HepG2 (cell line): ENCODE results near the gene YY1. TPM values are rescaled to one million over a fixed set of nuclear protein-coding genes. Genes with fewer than 3 reads are reported as not detected.

Experiments used
- AGO1 ChIP-seq: fragments of 200-400 bp; formaldehyde crosslinking; IDR thresholded peaks from 2 replicates; pipeline ENCODE4 v1.6.1; 2017; ENCODE audit warnings: mild to moderate bottlenecking, low read depth, low read length, moderate library complexity; ENCODE audit not compliant: poor library complexity, severe bottlenecking
- CBX5 ChIP-seq: sonication (generic); formaldehyde crosslinking; IDR thresholded peaks from 2 replicates; pipeline ENCODE4 v1.4.0; 2020; ENCODE audit warnings: missing genetic modification reagents, borderline replicate concordance
- FOXK2 ChIP-seq: fragments of 450-650 bp; IDR thresholded peaks from 2 replicates; pipeline ENCODE4 v1.6.1; 2016
- FOXP1 ChIP-seq, 2 experiments: fragments of 450-650 bp in 1 of 2; IDR thresholded peaks; 2 replicates each; pipeline ENCODE4 v1.6.1; 2017 to 2018; ENCODE audit warnings: antibody characterized with exemption in 1 of 2
- GZF1 ChIP-seq: sonication (generic); formaldehyde crosslinking; IDR thresholded peaks from 2 replicates; pipeline ENCODE4 v1.5.1; 2020; ENCODE audit warnings: mild to moderate bottlenecking, missing genetic modification reagents
- HNF4A ChIP-seq: sonication (generic); formaldehyde crosslinking; IDR thresholded peaks from 2 replicates; pipeline ENCODE4 v1.4.0; 2020; ENCODE audit warnings: missing genetic modification reagents
- MXD4 ChIP-seq: IDR thresholded peaks from 2 replicates; pipeline ENCODE4 v1.6.1; 2016; ENCODE audit warnings: mild to moderate bottlenecking, missing biosample characterization, missing genetic modification reagents
- NR2F2 ChIP-seq: IDR thresholded peaks from 2 replicates; pipeline ENCODE4 v1.6.1; 2012; ENCODE audit warnings: low read depth, inconsistent platforms, borderline replicate concordance
- PITX1 ChIP-seq: sonication (generic); formaldehyde crosslinking; IDR thresholded peaks from 2 replicates; pipeline ENCODE4 v1.5.1; 2020; ENCODE audit warnings: mild to moderate bottlenecking, missing genetic modification reagents
- POLR2A ChIP-seq, 2 experiments: IDR thresholded peaks; 2 replicates each; pipeline ENCODE4 v1.6.1; 2011; ENCODE audit warnings: low read depth in 2 of 2, low read length in 2 of 2, mild to moderate bottlenecking in 1 of 2, moderate library complexity in 1 of 2; ENCODE audit not compliant: insufficient read depth in 1 of 2
- SCMH1 ChIP-seq: sonication (generic); formaldehyde crosslinking; IDR thresholded peaks from 2 replicates; pipeline ENCODE4 v1.9.0; 2021; ENCODE audit warnings: missing genetic modification reagents, mild to moderate bottlenecking, borderline replicate concordance
- SNRNP70 ChIP-seq: fragments of 200-400 bp; formaldehyde crosslinking; IDR thresholded peaks from 2 replicates; pipeline ENCODE4 v1.6.1; 2017; ENCODE audit warnings: mild to moderate bottlenecking, low read depth, low read length, moderate library complexity
- SOX5 ChIP-seq: IDR thresholded peaks from 2 replicates; pipeline ENCODE4 v1.6.1; 2016; ENCODE audit warnings: borderline replicate concordance
- ZEB1 ChIP-seq: IDR thresholded peaks from 2 replicates; pipeline ENCODE4 v1.6.1; 2012; ENCODE audit warnings: mild to moderate bottlenecking, low read depth, inconsistent platforms; ENCODE audit not compliant: insufficient replicate concordance
- ZMYM3 ChIP-seq: sonication (generic); formaldehyde crosslinking; IDR thresholded peaks from 2 replicates; pipeline ENCODE4 v1.5.1; 2020; ENCODE audit warnings: mild to moderate bottlenecking, missing genetic modification reagents
- ZNF124 ChIP-seq: sonication (generic); formaldehyde crosslinking; IDR thresholded peaks from 2 replicates; pipeline ENCODE4 v1.4.0; 2020; ENCODE audit warnings: missing genetic modification reagents
- ZNF251 ChIP-seq: sonication (generic); formaldehyde crosslinking; IDR thresholded peaks from 2 replicates; pipeline ENCODE4 v1.9.0; 2021; ENCODE audit warnings: mild to moderate bottlenecking, missing genetic modification reagents
- ZNF383 ChIP-seq: sonication (generic); formaldehyde crosslinking; IDR thresholded peaks from 2 replicates; pipeline ENCODE4 v1.4.0; 2020; ENCODE audit warnings: missing genetic modification reagents, mild to moderate bottlenecking, borderline replicate concordance
- ZNF790 ChIP-seq: sonication (generic); formaldehyde crosslinking; IDR thresholded peaks from 2 replicates; pipeline ENCODE4 v1.8.0; 2022; ENCODE audit warnings: missing genetic modification reagents, mild to moderate bottlenecking, borderline replicate concordance
- polyA plus RNA-seq, 8 experiments: library from polyadenylated mRNA; depleted of rRNA in 3 of 8; stranded (reverse) in 7 of 8; unstranded in 1 of 8; fragments of >200 nt; fragmentation: Illumina TruSeq in 4 of 8; extraction: Trizol in 4 of 8; gene quantifications; 2 replicates each; pipeline versions ENCODE4 v1.2.1 to v1.2.3, GENCODE V29; 2011 to 2016; ENCODE audit warnings: low read depth in 4 of 8, missing spikeins in 1 of 8, mixed read lengths in 1 of 8; ENCODE audit not compliant: insufficient read depth in 1 of 8
- total RNA-seq, 5 experiments: library from RNA; depleted of rRNA; stranded (reverse); fragments of >200 nt; fragmentation: Illumina TruSeq; extraction: Trizol; gene quantifications; 2 replicates each; pipeline ENCODE4 v1.2.3, GENCODE V29; 2016; ENCODE audit warnings: low read depth in 1 of 5
- TF ChIP-seq, protein P1 (sequence below): sonication (generic); formaldehyde crosslinking; IDR thresholded peaks from 2 replicates; pipeline ENCODE4 v1.5.1; 2020; ENCODE audit warnings: missing genetic modification reagents, mild to moderate bottlenecking, borderline replicate concordance
- TF ChIP-seq, protein P2 (sequence below): sonication (generic); formaldehyde crosslinking; IDR thresholded peaks from 2 replicates; pipeline ENCODE4 v1.5.0; 2020; ENCODE audit warnings: mild to moderate bottlenecking, missing genetic modification reagents, borderline replicate concordance
- TF ChIP-seq, protein P3 (sequence below): fragments of 450-650 bp; IDR thresholded peaks from 2 replicates; pipeline ENCODE4 v1.6.1; 2016

YY1 gene
- total and polyA plus RNA-seq, 2 of the 13 experiments (the other 11 are each of a cell fraction or from before 2014, with no cell fraction given) = 29.4 to 68.1 TPM

DNA sequence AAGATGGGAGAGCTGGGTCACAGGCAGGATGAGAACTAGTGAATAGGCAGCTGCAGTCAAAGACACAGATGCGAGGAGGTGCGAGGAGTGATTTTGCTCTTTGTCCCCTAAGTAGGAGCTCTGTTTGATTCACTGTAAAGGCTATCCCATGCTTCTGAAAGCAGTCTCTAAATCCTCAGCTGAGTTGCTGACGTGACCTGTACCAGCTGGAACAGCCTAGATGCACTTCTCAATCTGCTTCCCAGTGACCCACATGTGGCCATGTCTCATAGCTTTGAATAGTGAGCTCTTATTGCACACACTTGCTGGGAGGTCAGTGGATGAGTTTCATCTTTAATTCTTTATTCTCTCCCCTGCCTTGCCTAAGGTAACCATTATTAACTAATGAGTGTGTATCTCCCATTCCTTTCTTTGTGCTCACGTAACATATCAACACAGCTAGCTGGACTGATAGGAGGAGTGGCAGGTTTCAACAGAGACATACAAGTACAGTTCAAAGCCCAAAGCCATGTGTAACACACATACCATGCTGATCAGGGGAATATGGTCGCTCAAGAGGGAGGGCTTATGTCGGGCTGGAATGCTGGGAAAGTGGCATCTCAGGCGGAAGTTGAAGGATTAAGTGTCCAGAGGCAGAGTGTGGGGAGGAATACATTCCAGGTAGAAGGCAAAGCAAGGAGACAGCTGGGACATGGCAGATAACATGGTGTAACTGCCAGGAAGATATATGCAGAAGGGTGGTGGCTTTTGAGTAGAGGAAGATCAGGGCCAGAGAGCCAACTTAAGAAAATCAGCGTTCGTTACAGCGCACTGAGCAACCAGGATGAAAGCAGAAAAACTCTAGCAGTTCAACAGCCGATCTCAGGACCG lies 15.4 kb upstream of the YY1 start (continued):
- TF ChIP-seq SNRNP70 (no peak), FOXP1 (IDR thresholded peaks at IDR 0.05) (no peak), FOXP1 (CRISPR knock-in tag; IDR thresholded peaks at IDR 0.05) (no peak), NR2F2 (no peak), FOXK2 (no peak), HNF4A (CRISPR knock-in tag) (peak; percentile 67), ZNF251 (CRISPR knock-in tag) (no peak), CBX5 (CRISPR knock-in tag) (no peak), MXD4 (CRISPR knock-in tag) (peak; percentile 26; the same call in 1 of the 2 replicates), POLR2A (IDR thresholded peaks at IDR 0.05; ENCODE audit: insufficient read depth in 1 of 2, low read depth in 2 of 2, low read length in 2 of 2) (peak; percentile 33 to 36; a peak in 2 of 4 replicates), PITX1 (CRISPR knock-in tag) (peak; percentile 74; the same call in 1 of the 2 replicates), AGO1 (no peak), ZEB1 (no peak), ZNF383 (CRISPR knock-in tag) (no peak), SOX5 (CRISPR knock-in tag) (peak; percentile 13; the same call in 1 of the 2 replicates), GZF1 (no peak), ZMYM3 (CRISPR knock-in tag) (peak; percentile 36; the same call in 1 of the 2 replicates), ZNF124 (CRISPR knock-in tag) (no peak), ZNF790 (CRISPR knock-in tag) (no peak), SCMH1 (CRISPR knock-in tag) (no peak)
- TF ChIP-seq, protein P1, sequence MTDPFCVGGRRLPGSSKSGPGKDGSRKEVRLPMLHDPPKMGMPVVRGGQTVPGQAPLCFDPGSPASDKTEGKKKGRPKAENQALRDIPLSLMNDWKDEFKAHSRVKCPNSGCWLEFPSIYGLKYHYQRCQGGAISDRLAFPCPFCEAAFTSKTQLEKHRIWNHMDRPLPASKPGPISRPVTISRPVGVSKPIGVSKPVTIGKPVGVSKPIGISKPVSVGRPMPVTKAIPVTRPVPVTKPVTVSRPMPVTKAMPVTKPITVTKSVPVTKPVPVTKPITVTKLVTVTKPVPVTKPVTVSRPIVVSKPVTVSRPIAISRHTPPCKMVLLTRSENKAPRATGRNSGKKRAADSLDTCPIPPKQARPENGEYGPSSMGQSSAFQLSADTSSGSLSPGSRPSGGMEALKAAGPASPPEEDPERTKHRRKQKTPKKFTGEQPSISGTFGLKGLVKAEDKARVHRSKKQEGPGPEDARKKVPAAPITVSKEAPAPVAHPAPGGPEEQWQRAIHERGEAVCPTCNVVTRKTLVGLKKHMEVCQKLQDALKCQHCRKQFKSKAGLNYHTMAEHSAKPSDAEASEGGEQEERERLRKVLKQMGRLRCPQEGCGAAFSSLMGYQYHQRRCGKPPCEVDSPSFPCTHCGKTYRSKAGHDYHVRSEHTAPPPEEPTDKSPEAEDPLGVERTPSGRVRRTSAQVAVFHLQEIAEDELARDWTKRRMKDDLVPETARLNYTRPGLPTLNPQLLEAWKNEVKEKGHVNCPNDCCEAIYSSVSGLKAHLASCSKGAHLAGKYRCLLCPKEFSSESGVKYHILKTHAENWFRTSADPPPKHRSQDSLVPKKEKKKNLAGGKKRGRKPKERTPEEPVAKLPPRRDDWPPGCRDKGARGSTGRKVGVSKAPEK (CRISPR knock-in tag) = no peak
- TF ChIP-seq, protein P2, sequence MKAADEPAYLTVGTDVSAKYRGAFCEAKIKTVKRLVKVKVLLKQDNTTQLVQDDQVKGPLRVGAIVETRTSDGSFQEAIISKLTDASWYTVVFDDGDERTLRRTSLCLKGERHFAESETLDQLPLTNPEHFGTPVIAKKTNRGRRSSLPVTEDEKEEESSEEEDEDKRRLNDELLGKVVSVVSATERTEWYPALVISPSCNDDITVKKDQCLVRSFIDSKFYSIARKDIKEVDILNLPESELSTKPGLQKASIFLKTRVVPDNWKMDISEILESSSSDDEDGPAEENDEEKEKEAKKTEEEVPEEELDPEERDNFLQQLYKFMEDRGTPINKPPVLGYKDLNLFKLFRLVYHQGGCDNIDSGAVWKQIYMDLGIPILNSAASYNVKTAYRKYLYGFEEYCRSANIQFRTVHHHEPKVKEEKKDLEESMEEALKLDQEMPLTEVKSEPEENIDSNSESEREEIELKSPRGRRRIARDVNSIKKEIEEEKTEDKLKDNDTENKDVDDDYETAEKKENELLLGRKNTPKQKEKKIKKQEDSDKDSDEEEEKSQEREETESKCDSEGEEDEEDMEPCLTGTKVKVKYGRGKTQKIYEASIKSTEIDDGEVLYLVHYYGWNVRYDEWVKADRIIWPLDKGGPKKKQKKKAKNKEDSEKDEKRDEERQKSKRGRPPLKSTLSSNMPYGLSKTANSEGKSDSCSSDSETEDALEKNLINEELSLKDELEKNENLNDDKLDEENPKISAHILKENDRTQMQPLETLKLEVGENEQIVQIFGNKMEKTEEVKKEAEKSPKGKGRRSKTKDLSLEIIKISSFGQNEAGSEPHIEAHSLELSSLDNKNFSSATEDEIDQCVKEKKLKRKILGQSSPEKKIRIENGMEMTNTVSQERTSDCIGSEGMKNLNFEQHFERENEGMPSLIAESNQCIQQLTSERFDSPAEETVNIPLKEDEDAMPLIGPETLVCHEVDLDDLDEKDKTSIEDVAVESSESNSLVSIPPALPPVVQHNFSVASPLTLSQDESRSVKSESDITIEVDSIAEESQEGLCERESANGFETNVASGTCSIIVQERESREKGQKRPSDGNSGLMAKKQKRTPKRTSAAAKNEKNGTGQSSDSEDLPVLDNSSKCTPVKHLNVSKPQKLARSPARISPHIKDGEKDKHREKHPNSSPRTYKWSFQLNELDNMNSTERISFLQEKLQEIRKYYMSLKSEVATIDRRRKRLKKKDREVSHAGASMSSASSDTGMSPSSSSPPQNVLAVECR = peak; percentile 29; the same call in 1 of the 2 replicates
- TF ChIP-seq, protein P3, sequence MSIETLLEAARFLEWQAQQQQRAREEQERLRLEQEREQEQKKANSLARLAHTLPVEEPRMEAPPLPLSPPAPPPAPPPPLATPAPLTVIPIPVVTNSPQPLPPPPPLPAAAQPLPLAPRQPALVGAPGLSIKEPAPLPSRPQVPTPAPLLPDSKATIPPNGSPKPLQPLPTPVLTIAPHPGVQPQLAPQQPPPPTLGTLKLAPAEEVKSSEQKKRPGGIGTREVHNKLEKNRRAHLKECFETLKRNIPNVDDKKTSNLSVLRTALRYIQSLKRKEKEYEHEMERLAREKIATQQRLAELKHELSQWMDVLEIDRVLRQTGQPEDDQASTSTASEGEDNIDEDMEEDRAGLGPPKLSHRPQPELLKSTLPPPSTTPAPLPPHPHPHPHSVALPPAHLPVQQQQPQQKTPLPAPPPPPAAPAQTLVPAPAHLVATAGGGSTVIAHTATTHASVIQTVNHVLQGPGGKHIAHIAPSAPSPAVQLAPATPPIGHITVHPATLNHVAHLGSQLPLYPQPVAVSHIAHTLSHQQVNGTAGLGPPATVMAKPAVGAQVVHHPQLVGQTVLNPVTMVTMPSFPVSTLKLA = peak; percentile 25; the same call in 1 of the 2 replicates
